HG03066 (cell line): ENCODE data around the gene NCOA1.
"Not testable (repeated sequence)": the region's sequence is repeated elsewhere in the genome, so short reads cannot be mapped to it uniquely, and the experiment has no call there.

Experiments used
- ATAC-seq: cut with Tn5 transposase; IDR thresholded peaks from one replicate; pipeline ENCODE4 v1.9.1; 2021; ENCODE audit warnings: low read depth; ENCODE audit not compliant: unreplicated experiment

Gene NCOA1

GRCh38 chr2:24569565-24569964 lies 78.5 kb downstream of the NCOA1 start:
- ATAC-seq: not testable (repeated sequence)

GRCh38 chr2:24570225-24570624 lies 79.2 kb downstream of the NCOA1 start:
- no peak for ATAC-seq

GRCh38 chr2:24571828-24572442 lies 80.9 kb downstream of the NCOA1 start:
- ATAC-seq: no peak

GRCh38 chr2:24576146-24576545 lies 85.1 kb downstream of the NCOA1 start:
- no peak for ATAC-seq

GRCh38 chr2:24576617-24577016 lies 85.6 kb downstream of the NCOA1 start:
- no peak for ATAC-seq

GRCh38 chr2:24577481-24577880 lies 86.4 kb downstream of the NCOA1 start:
- ATAC-seq: peak; percentile 56

GRCh38 chr2:24579053-24579803 lies 88.2 kb downstream of the NCOA1 start:
- ATAC-seq: no peak

- no peak for ATAC-seq
These were observed 89.5 kb downstream of the NCOA1 start for GRCh38 chr2:24580561-24580960.

- not testable (repeated sequence) for ATAC-seq
These were observed 90.9 kb downstream of the NCOA1 start for GRCh38 chr2:24581971-24582370.

- ATAC-seq: peak; percentile 58
These were observed 95.9 kb downstream of the NCOA1 start for GRCh38 chr2:24586955-24587354.

- ATAC-seq: no peak
These were observed 97.2 kb downstream of the NCOA1 start for GRCh38 chr2:24588294-24588693.

GRCh38 chr2:24592441-24593100 lies 101.5 kb downstream of the NCOA1 start:
- no peak for ATAC-seq

GRCh38 chr2:24594283-24594682 lies 103.2 kb downstream of the NCOA1 start:
- no peak for ATAC-seq

GRCh38 chr2:24597181-24597870 lies 106.3 kb downstream of the NCOA1 start:
- no peak for ATAC-seq

GRCh38 chr2:24600140-24600539 lies 109.1 kb downstream of the NCOA1 start:
- ATAC-seq: not testable (repeated sequence)

- no peak for ATAC-seq
These were observed 120.6 kb downstream of the NCOA1 start for GRCh38 chr2:24611631-24612030.

- no peak for ATAC-seq
These were observed 122.2 kb downstream of the NCOA1 start for GRCh38 chr2:24613154-24613814.

- no peak for ATAC-seq
These were observed 125.6 kb downstream of the NCOA1 start for GRCh38 chr2:24616616-24617015.

- no peak for ATAC-seq
These were observed 126.4 kb downstream of the NCOA1 start for GRCh38 chr2:24617424-24617823.

GRCh38 chr2:24618144-24618543 lies 127.1 kb downstream of the NCOA1 start:
- ATAC-seq: no peak

- ATAC-seq: no peak
These were observed 127.6 kb downstream of the NCOA1 start for GRCh38 chr2:24618680-24619079.
